Psoas muscle (tissue), 8 donors: ENCODE measurements around the gene CHN2. TPM values are rescaled to one million over a fixed set of nuclear protein-coding genes. Genes with fewer than 3 reads are reported as not detected.

Source experiments
- ATAC-seq, 4 donors: fragments of 200-7000 bp; cut with Tn5 transposase; one replicate each; pipeline ENCODE4 v1.9.1; 2020; ENCODE audit warnings: moderate library complexity in 3 of 4, mild to moderate bottlenecking in 2 of 4
- DNase-seq, 2 donors: peaks; one replicate each; pipeline ENCODE4 v3.0.0-alpha.2; 2020
- H3K27ac ChIP-seq: fragments of 200-600 bp; one replicate; pipeline ENCODE4 v1.8.0; 2022
- H3K27me3 ChIP-seq, 3 donors: fragments of 200-600 bp in 1 of 3; one replicate each; pipeline versions ENCODE4 v1.6.1 to v1.8.0; 2013 to 2022; ENCODE audit warnings: low read length in 2 of 3, mild to moderate bottlenecking in 2 of 3, moderate library complexity in 1 of 3; ENCODE audit not compliant: insufficient read depth in 3 of 3
- H3K36me3 ChIP-seq, 2 donors: fragments of 200-600 bp in 1 of 2; one replicate each; pipeline versions ENCODE4 v1.6.1 to v1.8.0; 2013 to 2022; ENCODE audit warnings: low read depth in 1 of 2, mild to moderate bottlenecking in 1 of 2, moderate library complexity in 1 of 2; ENCODE audit not compliant: insufficient read depth in 1 of 2
- H3K4me1 ChIP-seq: fragments of 200-600 bp; one replicate; pipeline ENCODE4 v1.8.0; 2022
- H3K4me3 ChIP-seq: fragments of 200-600 bp; one replicate; pipeline ENCODE4 v1.8.0; 2022; ENCODE audit warnings: mild to moderate bottlenecking
- H3K9me3 ChIP-seq: fragments of 200-600 bp; one replicate; pipeline ENCODE4 v1.8.0; 2022
- CTCF ChIP-seq: fragments of 200-600 bp; IDR thresholded peaks from one replicate; pipeline ENCODE4 v1.8.0; 2022; ENCODE audit warnings: antibody characterized with exemption
- WGBS, 3 donors: extraction: QIAGEN DNeasy Blood & Tissue Kit; methylation state at CpG; one replicate each; pipeline versions ENCODE4 v1.1.6 to v1.1.7; 2013; 5-methylcytosine and 5-hydroxymethylcytosine counted together
- intact Hi-C, 2 donors: fragments of 100-400 bp; cut with DNase I; formaldehyde crosslinking; loops; one replicate each; pipeline versions ENCODE4 v1.11.0 to v1.14.2; 2022
- polyA plus RNA-seq, 3 donors: library from polyadenylated mRNA; stranded (reverse); fragments of 200-250 nt; gene quantifications; one replicate each; pipeline ENCODE4 v1.2.3, GENCODE V29; 2013
- total RNA-seq, 4 donors: library from RNA; stranded (reverse); fragmentation: NEBNext Ultra II Directional in 2 of 4; extraction: Animal tissue kit (Norgen Biotek cat#: 25700) in 2 of 4; gene quantifications; one replicate each; pipeline versions ENCODE4 v1.2.1 to v1.2.4, GENCODE V29; 2021 to 2023
- donor health status: healthy with polysubstance abuse.
- donor health status: DM: no; HTN: no; CAD: no; lungs with moderate emphysema.
- donor health status: Bipolar disorder and iron deficiency.
- donor health status: healthy.
- donor health status: DM: yes; HTN: yes; CAD: no.
- donor health status: DM: no; HTN: no; CAD: no.
- donor health status: DM: no; HTN: no; CAD: no.
- donor health status: DM: yes; HTN: yes; CAD: no.

CHN2 gene
- total and polyA plus RNA-seq, 7 donors = 0.43 to 18.1 (median 2.3) TPM

GRCh38 chr7:29397398-29397797, 202.8 kb downstream of the CHN2 start:
- Histone ChIP-seq H3K36me3 (peaks cover 0 to 18% of the 10 kb centered on the region in 2 donors), H3K9me3 (no peaks in the 10 kb centered on the region), H3K4me3 (no peak overlapping the region), H3K27me3 (no peaks in the 10 kb centered on the region), H3K27ac (no peak overlapping the region), H3K4me1 (no peaks in the 10 kb centered on the region)
- DNase-seq (no peak), ATAC-seq (no peak)
- no peak for TF ChIP-seq CTCF
- intact Hi-C loops = no loop called here
- 59 to 76% (median 72%) methylated on average over 2 of the region's 2 CpGs for WGBS, 3 donors

DNA sequence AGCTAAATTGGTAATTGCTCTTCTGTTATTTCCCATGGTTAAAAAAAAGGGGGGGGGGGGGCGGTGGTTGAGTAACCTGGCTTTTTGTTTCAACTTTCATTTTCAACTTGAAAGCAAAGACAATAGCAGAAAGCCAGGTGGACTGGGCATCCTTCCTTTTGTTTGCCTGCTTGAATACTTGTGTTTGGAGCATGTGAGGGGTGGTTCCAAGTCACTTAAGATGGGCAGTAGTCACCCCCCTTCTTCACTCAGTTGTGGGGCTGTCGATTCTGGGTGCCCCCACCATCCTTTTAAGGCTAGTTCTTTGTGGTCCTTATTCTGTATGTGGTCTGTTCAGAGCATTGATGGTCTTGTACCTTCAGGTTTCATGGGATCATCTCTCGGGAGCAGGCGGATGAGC, 203.4 kb downstream of the CHN2 start:
- ATAC-seq = no peak

DNA sequence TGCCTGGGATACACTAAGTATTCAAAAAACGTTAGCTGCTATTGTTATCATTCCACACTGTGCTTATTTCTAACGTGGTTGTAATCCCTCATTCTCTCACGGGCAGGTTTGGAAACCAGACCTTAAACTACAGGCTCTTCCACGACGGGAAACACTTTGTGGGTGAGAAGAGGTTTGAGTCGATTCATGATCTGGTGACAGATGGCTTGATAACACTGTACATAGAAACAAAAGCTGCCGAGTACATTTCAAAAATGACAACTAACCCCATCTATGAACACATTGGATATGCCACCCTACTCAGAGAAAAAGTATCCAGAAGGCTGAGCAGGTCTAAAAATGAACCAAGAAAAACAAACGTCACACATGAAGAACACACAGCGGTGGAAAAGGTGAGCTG, 205.9 kb downstream of the CHN2 start:
- ATAC-seq = no peak
- 83 to 88% (median 84%) methylated on average over 9 of the region's 9 CpGs for WGBS, 3 donors
- no peaks in the 10 kb centered on the region for H3K4me1 ChIP-seq
- DNase-seq = no peak
- TF ChIP-seq CTCF = no peak
- H3K27me3 ChIP-seq = no peaks in the 10 kb centered on the region
- no peak overlapping the region for H3K27ac ChIP-seq
- H3K36me3 ChIP-seq = peaks cover 0 to 18% of the 10 kb centered on the region in 2 donors
- no peak overlapping the region for H3K4me3 ChIP-seq
- H3K9me3 ChIP-seq = no peaks in the 10 kb centered on the region
- intact Hi-C loops = loop anchor here in 1 of 2 donors (10.0 kb wide), 1 partner anchor 286 kb away; no protein-coding TSS in a partner anchor

More for the DNA sequence above, 203.4 kb downstream of the CHN2 start:
- TF ChIP-seq CTCF = no peak
- Histone ChIP-seq H3K4me1 (no peaks in the 10 kb centered on the region), H3K4me3 (no peak overlapping the region), H3K9me3 (no peaks in the 10 kb centered on the region), H3K36me3 (peaks cover 0 to 18% of the 10 kb centered on the region in 2 donors), H3K27ac (no peak overlapping the region), H3K27me3 (no peaks in the 10 kb centered on the region)
- intact Hi-C loops = no loop called here
- 89 to 90% (median 90%) methylated on average over 4 of the region's 4 CpGs for WGBS, 3 donors
- DNase-seq = no peak

DNA sequence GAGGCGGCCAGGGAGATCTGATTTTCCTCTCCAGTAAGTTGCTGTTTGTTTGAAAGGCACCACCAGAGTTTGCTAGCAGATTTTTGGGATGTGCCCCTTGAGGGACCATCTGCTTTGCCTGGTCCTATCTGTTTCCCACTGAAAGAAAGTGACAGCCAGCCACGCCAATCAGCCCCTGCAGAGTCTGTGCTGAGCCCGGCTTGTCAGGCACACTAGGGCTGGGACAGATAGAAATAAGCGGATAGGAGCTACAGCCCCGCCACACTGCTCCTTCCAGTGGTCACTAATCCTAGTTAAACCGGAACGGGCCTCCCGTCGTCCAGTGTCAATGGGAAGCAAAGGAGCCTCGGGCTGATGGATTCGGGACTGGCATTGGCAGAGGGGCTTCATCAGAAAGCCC, 207.2 kb downstream of the CHN2 start:
- no peaks in the 10 kb centered on the region for H3K27me3 ChIP-seq
- intact Hi-C loops = loop anchor here in 1 of 2 donors (10.0 kb wide), 1 partner anchor 287 kb away; no protein-coding TSS in a partner anchor
- no peak overlapping the region for H3K4me3 ChIP-seq
- H3K36me3 ChIP-seq = peaks cover 0 to 18% of the 10 kb centered on the region in 2 donors
- ATAC-seq (no peak), DNase-seq (no peak)
- no peaks in the 10 kb centered on the region for H3K9me3 ChIP-seq
- H3K27ac ChIP-seq = no peak overlapping the region
- WGBS, 3 donors = 48 to 64% (median 57%) methylated on average over 11 of the region's 11 CpGs
- H3K4me1 ChIP-seq = no peaks in the 10 kb centered on the region
- TF ChIP-seq CTCF = no peak

- no peaks in the 10 kb centered on the region for H3K4me1 ChIP-seq
- no peaks in the 10 kb centered on the region for H3K9me3 ChIP-seq
- H3K36me3 ChIP-seq = peaks cover 0 to under 1% of the 10 kb centered on the region in 2 donors
- no peak for ATAC-seq
- intact Hi-C loops = loop anchor here in 1 of 2 donors (5.0 to 10.0 kb wide), 2 partner anchors 214 to 291 kb away; partner anchors contain the start of gene CHN2
- no peak for TF ChIP-seq CTCF
- no peak overlapping the region for H3K27ac ChIP-seq
- no peak for DNase-seq
- H3K27me3 ChIP-seq = no peaks in the 10 kb centered on the region
- 76 to 83% (median 83%) methylated on average over 5 of the region's 5 CpGs for WGBS, 3 donors
- no peak overlapping the region for H3K4me3 ChIP-seq
Measured at GRCh38 chr7:29405891-29406290, 211.3 kb downstream of the CHN2 start.
